ENCODE measurements around the gene CYTH3. TPM values are rescaled to one million over a fixed set of nuclear protein-coding genes. Genes with fewer than 3 reads are reported as not detected.

Gene CYTH3
- total and polyA plus RNA-seq, 2 of the 13 experiments (the other 11 are each of a cell fraction or from before 2014, with no cell fraction given), result 3.1 to 3.8 TPM

GRCh38 chr7:6161463-6162330 lies 110.7 kb downstream of the CYTH3 start:
- H3K27me3 ChIP-seq (ENCODE audit: control insufficient read depth in 1 of 2, insufficient read depth in 2 of 2, low read length in 2 of 2), result no peaks in the 10 kb centered on the region
- POLR2A ChIA-PET, result no interaction called here
- no peaks in the 10 kb centered on the region for H3K79me2 ChIP-seq (ENCODE audit: insufficient read depth, low read length)
- H3K36me3 ChIP-seq (replicated peaks in 1 of 2; ENCODE audit: control insufficient read depth in 1 of 2, insufficient read depth in 2 of 2, low read length in 2 of 2), result peaks cover 8 to 24% of the 10 kb centered on the region in 2 experiments; a peak in 3 of 5 replicates
- FAIRE-seq (no peak), DNase-seq (ENCODE audit: low spot score) (no peak), ATAC-seq (no peak)
- no peak overlapping the region for H3K9ac ChIP-seq (ENCODE audit: insufficient read depth, low read depth, low read length)
- H3K4me2 ChIP-seq (ENCODE audit: low read depth, low read length), result no peak overlapping the region
- 94% methylated on average over 15 of the region's 15 CpGs for WGBS (ENCODE audit: low lambda C conversion rate)
- H3K4me3 ChIP-seq (replicated peaks in 1 of 3; ENCODE audit: insufficient read depth in 1 of 3, low read depth in 2 of 3, low read length in 3 of 3), result no peak overlapping the region
- H3K9me3 ChIP-seq (ENCODE audit: low read length), result no peaks in the 10 kb centered on the region
- peaks cover 4% of the 10 kb centered on the region for H3K4me1 ChIP-seq (ENCODE audit: insufficient read depth, low read length)
- H3K27ac ChIP-seq (ENCODE audit: extremely low read length, insufficient read depth, low read length), result no peak overlapping the region
- intact Hi-C loops (cut with micrococcal nuclease; ENCODE audit: unreplicated experiment), result no loop called here
- no peaks in the 10 kb centered on the region for H4K20me1 ChIP-seq (ENCODE audit: insufficient read depth, low read length)
- H2AFZ ChIP-seq (ENCODE audit: low read length), result no peak overlapping the region
- no TSS peak for BruUV-seq (replicated peaks)
- in situ Hi-C loops (cut with HindIII; ENCODE audit: extremely low pct_ligation_motif_present, low pct_unique_long_range_greater_than_20kb), result loop anchor here (5.0 to 10.0 kb wide), 2 partner anchors 161 to 273 kb away; no protein-coding TSS in a partner anchor
- CTCF ChIA-PET (ENCODE audit: low intra/inter-chr PET ratio, low total read pairs), result interaction anchor here (2.6 kb wide), 1 partner anchor 162 kb away, joined by 23 read pairs; no protein-coding TSS in a partner anchor
- no peak for TF ChIP-seq ZEB1 (IDR thresholded peaks at IDR 0.05; ENCODE audit: insufficient replicate concordance, low read depth)
- TF ChIP-seq SMAD1 (CRISPR knock-in tag; IDR thresholded peaks at IDR 0.05; ENCODE audit: borderline replicate concordance, low read depth), result no peak
- no peak for TF ChIP-seq ZBED4 (CRISPR knock-in tag; IDR thresholded peaks at IDR 0.05; ENCODE audit: borderline replicate concordance)
- no peak for TF ChIP-seq NR2C2 (CRISPR knock-in tag; IDR thresholded peaks at IDR 0.05; ENCODE audit: borderline replicate concordance)
- no peak for TF ChIP-seq NONO (IDR thresholded peaks at IDR 0.05)
- no peak for TF ChIP-seq NONO (CRISPR knock-in tag; conservative IDR thresholded peaks at IDR 0.05)
- TF ChIP-seq DBP (CRISPR knock-in tag; IDR thresholded peaks at IDR 0.05; ENCODE audit: not compliant biosample characterization), result no peak
- TF ChIP-seq, protein P1, sequence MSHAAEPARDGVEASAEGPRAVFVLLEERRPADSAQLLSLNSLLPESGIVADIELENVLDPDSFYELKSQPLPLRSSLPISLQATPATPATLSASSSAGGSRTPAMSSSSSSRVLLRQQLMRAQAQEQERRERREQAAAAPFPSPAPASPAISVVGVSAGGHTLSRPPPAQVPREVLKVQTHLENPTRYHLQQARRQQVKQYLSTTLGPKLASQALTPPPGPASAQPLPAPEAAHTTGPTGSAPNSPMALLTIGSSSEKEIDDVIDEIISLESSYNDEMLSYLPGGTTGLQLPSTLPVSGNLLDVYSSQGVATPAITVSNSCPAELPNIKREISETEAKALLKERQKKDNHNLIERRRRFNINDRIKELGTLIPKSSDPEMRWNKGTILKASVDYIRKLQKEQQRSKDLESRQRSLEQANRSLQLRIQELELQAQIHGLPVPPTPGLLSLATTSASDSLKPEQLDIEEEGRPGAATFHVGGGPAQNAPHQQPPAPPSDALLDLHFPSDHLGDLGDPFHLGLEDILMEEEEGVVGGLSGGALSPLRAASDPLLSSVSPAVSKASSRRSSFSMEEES (CRISPR knock-in tag; IDR thresholded peaks at IDR 0.05), result no peak
- TF ChIP-seq JUNB (CRISPR knock-in tag; IDR thresholded peaks at IDR 0.05; ENCODE audit: borderline replicate concordance), result no peak
- TF ChIP-seq AGO2 (optimal IDR thresholded peaks at IDR 0.05; ENCODE audit: low read depth, low read length), result no peak
- TF ChIP-seq U2AF1 (optimal IDR thresholded peaks at IDR 0.05; ENCODE audit: low read depth, low read length), result no peak
- TF ChIP-seq, protein P2, sequence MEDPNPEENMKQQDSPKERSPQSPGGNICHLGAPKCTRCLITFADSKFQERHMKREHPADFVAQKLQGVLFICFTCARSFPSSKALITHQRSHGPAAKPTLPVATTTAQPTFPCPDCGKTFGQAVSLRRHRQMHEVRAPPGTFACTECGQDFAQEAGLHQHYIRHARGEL (CRISPR knock-in tag; IDR thresholded peaks at IDR 0.05), result no peak
- no peak for TF ChIP-seq EZH2 (conservative IDR thresholded peaks at IDR 0.05; ENCODE audit: low read depth, low read length)
- TF ChIP-seq, protein P3, sequence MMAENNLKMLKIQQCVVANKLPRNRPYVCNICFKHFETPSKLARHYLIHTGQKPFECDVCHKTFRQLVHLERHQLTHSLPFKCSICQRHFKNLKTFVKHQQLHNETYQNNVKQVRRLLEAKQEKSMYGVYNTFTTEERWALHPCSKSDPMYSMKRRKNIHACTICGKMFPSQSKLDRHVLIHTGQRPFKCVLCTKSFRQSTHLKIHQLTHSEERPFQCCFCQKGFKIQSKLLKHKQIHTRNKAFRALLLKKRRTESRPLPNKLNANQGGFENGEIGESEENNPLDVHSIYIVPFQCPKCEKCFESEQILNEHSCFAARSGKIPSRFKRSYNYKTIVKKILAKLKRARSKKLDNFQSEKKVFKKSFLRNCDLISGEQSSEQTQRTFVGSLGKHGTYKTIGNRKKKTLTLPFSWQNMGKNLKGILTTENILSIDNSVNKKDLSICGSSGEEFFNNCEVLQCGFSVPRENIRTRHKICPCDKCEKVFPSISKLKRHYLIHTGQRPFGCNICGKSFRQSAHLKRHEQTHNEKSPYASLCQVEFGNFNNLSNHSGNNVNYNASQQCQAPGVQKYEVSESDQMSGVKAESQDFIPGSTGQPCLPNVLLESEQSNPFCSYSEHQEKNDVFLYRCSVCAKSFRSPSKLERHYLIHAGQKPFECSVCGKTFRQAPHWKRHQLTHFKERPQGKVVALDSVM (CRISPR knock-in tag; IDR thresholded peaks at IDR 0.05), result no peak
